HepG2 (cell line): Measurements from ENCODE around the gene ZSCAN31. TPM values are rescaled to one million over a fixed set of nuclear protein-coding genes. Genes with fewer than 3 reads are reported as not detected.

ENCODE experiments used
- BATF2 ChIP-seq: sonication (generic); formaldehyde crosslinking; IDR thresholded peaks from 2 replicates; pipeline ENCODE4 v1.8.0; 2022; ENCODE audit warnings: mild to moderate bottlenecking, missing genetic modification reagents, moderate library complexity
- CHCHD3 ChIP-seq: sonication (generic); formaldehyde crosslinking; IDR thresholded peaks from 2 replicates; pipeline ENCODE4 v1.8.0; 2022; ENCODE audit warnings: mild to moderate bottlenecking, missing genetic modification reagents, moderate library complexity
- NFIC ChIP-seq: IDR thresholded peaks from 2 replicates; pipeline ENCODE4 v1.6.1; 2012; ENCODE audit warnings: mild to moderate bottlenecking, low read length, inconsistent platforms
- RFXAP ChIP-seq: sonication (generic); formaldehyde crosslinking; IDR thresholded peaks from 2 replicates; pipeline ENCODE4 v1.4.0; 2020; ENCODE audit warnings: missing genetic modification reagents, borderline replicate concordance
- SIX4 ChIP-seq: sonication (generic); formaldehyde crosslinking; IDR thresholded peaks from 2 replicates; pipeline ENCODE4 v1.4.0; 2020; ENCODE audit warnings: missing genetic modification reagents
- SP140L ChIP-seq: sonication (generic); formaldehyde crosslinking; IDR thresholded peaks from 2 replicates; pipeline ENCODE4 v1.4.0; 2020; ENCODE audit warnings: missing genetic modification reagents, borderline replicate concordance
- SP2 ChIP-seq: sonication (generic); formaldehyde crosslinking; IDR thresholded peaks from 2 replicates; pipeline ENCODE4 v1.5.1; 2020; ENCODE audit warnings: mild to moderate bottlenecking, missing genetic modification reagents
- TBP ChIP-seq: sonication (generic); formaldehyde crosslinking; IDR thresholded peaks from 2 replicates; pipeline ENCODE4 v1.5.0; 2020; ENCODE audit warnings: missing genetic modification reagents
- WIZ ChIP-seq: sonication (generic); formaldehyde crosslinking; IDR thresholded peaks from 2 replicates; pipeline ENCODE4 v1.5.1; 2020; ENCODE audit warnings: mild to moderate bottlenecking, missing genetic modification reagents
- ZBTB21 ChIP-seq: sonication (generic); formaldehyde crosslinking; IDR thresholded peaks from 2 replicates; pipeline ENCODE4 v1.4.0; 2020; ENCODE audit warnings: missing genetic modification reagents
- ZFP41 ChIP-seq: sonication (generic); formaldehyde crosslinking; IDR thresholded peaks from 2 replicates; pipeline ENCODE4 v1.4.0; 2020; ENCODE audit warnings: mild to moderate bottlenecking, missing genetic modification reagents, borderline replicate concordance
- ZFP62 ChIP-seq: sonication (generic); formaldehyde crosslinking; IDR thresholded peaks from 2 replicates; pipeline ENCODE4 v1.4.0; 2020; ENCODE audit warnings: missing genetic modification reagents
- ZNF468 ChIP-seq: sonication (generic); formaldehyde crosslinking; IDR thresholded peaks from 2 replicates; pipeline ENCODE4 v1.8.0; 2022; ENCODE audit warnings: mild to moderate bottlenecking, moderate library complexity, missing genetic modification reagents
- ZNF557 ChIP-seq: sonication (generic); formaldehyde crosslinking; IDR thresholded peaks from 2 replicates; pipeline ENCODE4 v1.4.0; 2020; ENCODE audit warnings: missing genetic modification reagents
- polyA plus RNA-seq, 8 experiments: library from polyadenylated mRNA; depleted of rRNA in 3 of 8; stranded (reverse) in 7 of 8; unstranded in 1 of 8; fragments of >200 nt; fragmentation: Illumina TruSeq in 4 of 8; extraction: Trizol in 4 of 8; gene quantifications; 2 replicates each; pipeline versions ENCODE4 v1.2.1 to v1.2.3, GENCODE V29; 2011 to 2016; ENCODE audit warnings: low read depth in 4 of 8, missing spikeins in 1 of 8, mixed read lengths in 1 of 8; ENCODE audit not compliant: insufficient read depth in 1 of 8
- total RNA-seq, 5 experiments: library from RNA; depleted of rRNA; stranded (reverse); fragments of >200 nt; fragmentation: Illumina TruSeq; extraction: Trizol; gene quantifications; 2 replicates each; pipeline ENCODE4 v1.2.3, GENCODE V29; 2016; ENCODE audit warnings: low read depth in 1 of 5
- TF ChIP-seq, protein P1 (sequence below): sonication (generic); formaldehyde crosslinking; IDR thresholded peaks from 2 replicates; pipeline ENCODE4 v1.8.0; 2022; ENCODE audit warnings: missing genetic modification reagents, mild to moderate bottlenecking, inconsistent platforms, borderline replicate concordance
- TF ChIP-seq, protein P2 (sequence below): sonication (generic); formaldehyde crosslinking; IDR thresholded peaks from 2 replicates; pipeline ENCODE4 v1.9.0; 2022; ENCODE audit warnings: missing genetic modification reagents, mild to moderate bottlenecking, borderline replicate concordance
- TF ChIP-seq, protein P3 (sequence below): sonication (generic); formaldehyde crosslinking; IDR thresholded peaks from 2 replicates; pipeline ENCODE4 v1.4.0; 2020; ENCODE audit warnings: mild to moderate bottlenecking, missing genetic modification reagents
- TF ChIP-seq, protein P4 (sequence below): sonication (generic); formaldehyde crosslinking; conservative IDR thresholded peaks from 2 replicates; pipeline ENCODE4 v1.8.0; 2022; ENCODE audit warnings: low read depth, missing genetic modification reagents

The ZSCAN31 gene
- total and polyA plus RNA-seq, 2 of the 13 experiments (the other 11 are each of a cell fraction or from before 2014, with no cell fraction given) = 5.3 to 6.2 TPM

DNA sequence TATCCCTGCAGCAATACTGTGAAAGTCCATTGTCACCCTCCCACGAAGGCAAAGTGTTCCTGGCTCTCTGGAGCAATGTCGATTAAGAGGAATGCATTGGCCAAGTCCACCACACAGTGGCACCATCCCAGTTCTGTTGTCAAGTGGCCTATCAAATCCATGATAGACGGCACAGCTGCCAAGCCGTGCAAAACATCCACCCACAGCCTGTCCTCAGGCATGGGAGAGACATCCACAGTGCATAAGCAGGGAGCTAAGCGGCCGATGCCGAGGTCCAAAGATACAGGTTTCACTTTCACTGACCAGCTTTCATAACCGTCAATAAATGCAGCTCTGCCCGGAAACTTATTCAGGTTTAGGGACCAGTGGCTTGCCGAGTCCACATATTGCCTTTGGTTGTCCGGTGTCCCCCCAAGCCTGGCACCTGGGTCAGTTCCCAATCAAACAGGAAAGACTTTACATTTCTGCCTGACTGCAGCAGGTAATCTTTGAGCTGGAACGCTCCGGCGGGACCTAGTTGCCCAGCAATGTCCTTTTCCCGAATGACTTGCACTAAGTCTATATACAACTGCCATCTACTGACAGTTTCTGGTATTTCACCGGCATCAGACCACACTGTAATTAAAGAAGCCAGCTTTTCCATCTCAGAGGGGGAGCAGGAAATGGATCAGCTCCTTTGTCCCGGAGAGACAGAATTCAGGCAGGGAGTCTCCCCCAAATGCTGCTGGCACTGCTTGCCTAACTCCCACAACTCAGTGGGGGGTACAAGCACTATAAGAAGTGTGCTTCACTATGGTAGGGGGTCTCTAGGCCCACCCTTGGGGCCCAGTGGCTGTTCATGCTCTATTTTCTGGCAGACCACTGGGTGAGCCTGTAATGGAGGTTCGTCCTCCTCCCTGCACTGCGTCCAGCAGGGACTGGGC lies 20.1 kb upstream of the ZSCAN31 start (continued):
- TF ChIP-seq, protein P1, sequence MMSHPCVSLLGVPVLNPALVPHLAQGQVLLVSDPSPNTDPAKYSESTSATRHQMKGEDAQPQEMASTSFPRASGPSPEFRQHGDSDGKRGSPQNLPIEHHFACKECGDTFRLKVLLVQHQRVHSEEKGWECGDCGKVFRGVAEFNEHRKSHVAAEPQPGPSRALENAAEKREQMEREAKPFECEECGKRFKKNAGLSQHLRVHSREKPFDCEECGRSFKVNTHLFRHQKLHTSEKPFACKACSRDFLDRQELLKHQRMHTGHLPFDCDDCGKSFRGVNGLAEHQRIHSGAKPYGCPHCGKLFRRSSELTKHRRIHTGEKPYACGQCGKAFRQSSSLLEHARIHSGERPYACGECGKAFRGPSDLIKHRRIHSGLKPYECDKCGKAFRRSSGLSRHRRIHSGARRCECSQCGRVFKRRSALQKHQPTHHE (CRISPR knock-in tag) = peak; percentile 52; the same call in 1 of the 2 replicates
- TF ChIP-seq SP140L (CRISPR knock-in tag) (peak; percentile 77; the same call in 1 of the 2 replicates), ZFP62 (CRISPR knock-in tag) (no peak), NFIC (no peak), SP2 (CRISPR knock-in tag) (no peak), WIZ (no peak), RFXAP (CRISPR knock-in tag) (0 out of 2 replicates have a peak, but pooled peaks have one; percentile 63), TBP (CRISPR knock-in tag) (no peak), ZNF557 (no peak), ZFP41 (CRISPR knock-in tag) (no peak), BATF2 (no peak), CHCHD3 (CRISPR knock-in tag) (no peak), SIX4 (CRISPR knock-in tag) (no peak; the same call in 1 of the 2 replicates), ZBTB21 (no peak), ZNF468 (CRISPR knock-in tag) (no peak)
- TF ChIP-seq, protein P2, sequence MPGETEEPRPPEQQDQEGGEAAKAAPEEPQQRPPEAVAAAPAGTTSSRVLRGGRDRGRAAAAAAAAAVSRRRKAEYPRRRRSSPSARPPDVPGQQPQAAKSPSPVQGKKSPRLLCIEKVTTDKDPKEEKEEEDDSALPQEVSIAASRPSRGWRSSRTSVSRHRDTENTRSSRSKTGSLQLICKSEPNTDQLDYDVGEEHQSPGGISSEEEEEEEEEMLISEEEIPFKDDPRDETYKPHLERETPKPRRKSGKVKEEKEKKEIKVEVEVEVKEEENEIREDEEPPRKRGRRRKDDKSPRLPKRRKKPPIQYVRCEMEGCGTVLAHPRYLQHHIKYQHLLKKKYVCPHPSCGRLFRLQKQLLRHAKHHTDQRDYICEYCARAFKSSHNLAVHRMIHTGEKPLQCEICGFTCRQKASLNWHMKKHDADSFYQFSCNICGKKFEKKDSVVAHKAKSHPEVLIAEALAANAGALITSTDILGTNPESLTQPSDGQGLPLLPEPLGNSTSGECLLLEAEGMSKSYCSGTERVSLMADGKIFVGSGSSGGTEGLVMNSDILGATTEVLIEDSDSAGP (CRISPR knock-in tag) = no peak; the same call in 1 of the 2 replicates
- TF ChIP-seq, protein P3, sequence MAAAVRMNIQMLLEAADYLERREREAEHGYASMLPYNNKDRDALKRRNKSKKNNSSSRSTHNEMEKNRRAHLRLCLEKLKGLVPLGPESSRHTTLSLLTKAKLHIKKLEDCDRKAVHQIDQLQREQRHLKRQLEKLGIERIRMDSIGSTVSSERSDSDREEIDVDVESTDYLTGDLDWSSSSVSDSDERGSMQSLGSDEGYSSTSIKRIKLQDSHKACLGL (CRISPR knock-in tag) = no peak
- TF ChIP-seq, protein P4, sequence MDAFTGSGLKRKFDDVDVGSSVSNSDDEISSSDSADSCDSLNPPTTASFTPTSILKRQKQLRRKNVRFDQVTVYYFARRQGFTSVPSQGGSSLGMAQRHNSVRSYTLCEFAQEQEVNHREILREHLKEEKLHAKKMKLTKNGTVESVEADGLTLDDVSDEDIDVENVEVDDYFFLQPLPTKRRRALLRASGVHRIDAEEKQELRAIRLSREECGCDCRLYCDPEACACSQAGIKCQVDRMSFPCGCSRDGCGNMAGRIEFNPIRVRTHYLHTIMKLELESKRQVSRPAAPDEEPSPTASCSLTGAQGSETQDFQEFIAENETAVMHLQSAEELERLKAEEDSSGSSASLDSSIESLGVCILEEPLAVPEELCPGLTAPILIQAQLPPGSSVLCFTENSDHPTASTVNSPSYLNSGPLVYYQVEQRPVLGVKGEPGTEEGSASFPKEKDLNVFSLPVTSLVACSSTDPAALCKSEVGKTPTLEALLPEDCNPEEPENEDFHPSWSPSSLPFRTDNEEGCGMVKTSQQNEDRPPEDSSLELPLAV = no peak
